Occipital lobe (tissue), 2 donors: Measurements from ENCODE around the gene ADGRA1. TPM values are rescaled to one million over a fixed set of nuclear protein-coding genes. Genes with fewer than 3 reads are reported as not detected.
"Not testable (repeated sequence)": the region's sequence is repeated elsewhere in the genome, so short reads cannot be mapped to it uniquely, and the experiment has no call there.

Source experiments
- DNase-seq: peaks from one replicate; lab custom pipeline; 2025; lab: John Stamatoyannopoulos, UW
- total RNA-seq: library from RNA; depleted of rRNA; stranded (reverse); fragments of >200 nt; gene quantifications from one replicate; pipeline ENCODE4 v1.2.3, GENCODE V29; 2014

ADGRA1 gene
- total RNA-seq = 2.5 TPM

- peak; percentile 63 for DNase-seq
Observed at GRCh38 chr10:133087679-133088178, at the start of gene ADGRA1. ADGRA1 (plus strand) TSS chr10:133087924; CDS start chr10:133088910, 986 bp downstream.

- no peak for DNase-seq
Observed at GRCh38 chr10:133038036-133038823, 49.5 kb upstream of the ADGRA1 start.

GRCh38 chr10:133039107-133039802 is 48.5 kb upstream of the ADGRA1 start:
- no peak for DNase-seq

GRCh38 chr10:133039803-133040165 is 47.9 kb upstream of the ADGRA1 start:
- no peak for DNase-seq

- no peak for DNase-seq
Observed at GRCh38 chr10:133040198-133040597, 47.5 kb upstream of the ADGRA1 start.

GRCh38 chr10:133041101-133041500 is 46.6 kb upstream of the ADGRA1 start:
- no peak for DNase-seq

- no peak for DNase-seq
Observed at GRCh38 chr10:133042061-133042460, 45.7 kb upstream of the ADGRA1 start.

- DNase-seq = no peak
Observed at GRCh38 chr10:133042816-133043215, 44.9 kb upstream of the ADGRA1 start.

- DNase-seq = no peak
Observed at GRCh38 chr10:133043541-133044225, 44.0 kb upstream of the ADGRA1 start.

GRCh38 chr10:133044401-133044811 is 43.3 kb upstream of the ADGRA1 start:
- DNase-seq = no peak

- no peak for DNase-seq
Observed at GRCh38 chr10:133045556-133046389, 42.0 kb upstream of the ADGRA1 start.

GRCh38 chr10:133046390-133046765 is 41.3 kb upstream of the ADGRA1 start:
- DNase-seq = no peak

- no peak for DNase-seq
Observed at GRCh38 chr10:133047526-133048123, 40.1 kb upstream of the ADGRA1 start.

- no peak for DNase-seq
Observed at GRCh38 chr10:133048266-133048665, 39.5 kb upstream of the ADGRA1 start.

GRCh38 chr10:133048926-133049325 is 38.8 kb upstream of the ADGRA1 start:
- no peak for DNase-seq

- DNase-seq = no peak
Observed at GRCh38 chr10:133049639-133050038, 38.1 kb upstream of the ADGRA1 start.

- DNase-seq = no peak
Observed at GRCh38 chr10:133050371-133050770, 37.4 kb upstream of the ADGRA1 start.

GRCh38 chr10:133052076-133052475 is 35.6 kb upstream of the ADGRA1 start:
- no peak for DNase-seq

- DNase-seq = not testable (repeated sequence)
Observed at GRCh38 chr10:133053527-133054133, 34.1 kb upstream of the ADGRA1 start.

GRCh38 chr10:133055470-133055869 is 32.3 kb upstream of the ADGRA1 start:
- DNase-seq = no peak
